Head of caudate nucleus (tissue), 42 donors: Measurements from ENCODE around the gene UQCRC2.
"Not testable (repeated sequence)": the region's sequence is repeated elsewhere in the genome, so short reads cannot be mapped to it uniquely, and the experiment has no call there.

Source experiments
- DNase-seq, 42 donors: peaks; one replicate each; pipeline versions ENCODE4 v3.0.0 to v3.0.0-alpha.2; 2020 to 2021; ENCODE audit warnings: mixed read lengths in 7 of 42
- intact Hi-C: fragments of 100-400 bp; cut with DNase I; formaldehyde crosslinking; loops from one replicate; pipeline ENCODE4 v1.15.0; 2022

Gene UQCRC2

GRCh38 chr16:21952793-21953540 is at the start of gene UQCRC2:
Gene UQCRC2, plus strand, starts transcription at chr16:21953361. Its CDS starts 63 bp downstream, at chr16:21953424.
- intact Hi-C loops: loop anchor here (5.0 kb wide), 1 partner anchor 244 kb away; no protein-coding TSS in a partner anchor
- DNase-seq: peak; percentile 89 to 98 (median 94)

DNA sequence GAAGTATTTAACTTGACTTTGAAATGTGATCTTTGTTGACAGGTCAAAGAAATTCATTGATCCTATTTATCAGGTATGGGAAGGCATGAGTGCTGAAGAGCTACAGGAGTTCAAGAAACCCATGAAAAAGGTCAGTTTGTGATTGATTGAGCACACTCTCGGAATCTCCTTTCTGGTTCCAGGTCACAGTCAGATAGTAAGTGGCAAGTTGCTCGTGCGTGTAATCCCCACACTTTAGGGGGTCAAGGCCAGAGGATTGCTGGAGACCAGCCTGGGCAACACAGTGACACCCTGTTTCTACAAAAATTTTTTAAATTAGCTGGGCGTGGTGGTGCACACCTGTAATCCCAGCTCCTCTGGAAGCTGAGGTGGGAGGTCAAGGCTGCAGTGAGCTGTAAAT is 20.5 kb upstream of the UQCRC2 start:
- DNase-seq, intact Hi-C loops: not testable (repeated sequence)

- DNase-seq, intact Hi-C loops: not testable (repeated sequence)
These were observed 19.8 kb upstream of the UQCRC2 start for GRCh38 chr16:21933316-21933715.

- DNase-seq, intact Hi-C loops: not testable (repeated sequence)
These were observed 19.4 kb upstream of the UQCRC2 start for GRCh38 chr16:21933790-21934189.

- intact Hi-C loops, DNase-seq: not testable (repeated sequence)
These were observed 16.9 kb upstream of the UQCRC2 start for GRCh38 chr16:21936216-21936615.

DNA sequence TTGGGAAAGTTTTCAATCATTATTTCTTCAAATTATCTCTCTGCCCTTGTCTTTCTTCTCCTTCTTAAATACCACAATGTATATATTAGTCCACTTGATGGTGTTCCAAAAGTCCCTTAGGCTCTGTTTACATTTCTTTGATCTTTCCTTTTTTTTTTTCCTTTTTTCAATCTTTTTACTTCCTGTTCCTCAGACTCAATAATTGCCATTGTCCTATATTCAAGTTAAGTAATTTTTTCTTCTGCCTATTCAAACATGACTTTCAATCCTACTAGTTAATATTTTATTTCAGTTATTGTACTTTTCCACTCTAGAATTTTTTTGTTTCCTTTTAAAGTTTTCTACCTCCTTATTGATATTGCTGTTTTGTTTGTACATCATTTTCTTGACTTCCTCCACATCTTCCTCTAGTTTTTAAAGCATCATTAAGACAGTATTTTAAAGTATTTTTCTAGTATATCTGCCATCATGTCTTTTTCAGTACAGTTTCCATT is 15.8 kb upstream of the UQCRC2 start:
- no peak for DNase-seq
- intact Hi-C loops: no loop called here

- intact Hi-C loops: no loop called here
- no peak for DNase-seq
These were observed 12.6 kb upstream of the UQCRC2 start for GRCh38 chr16:21940570-21940969.

GRCh38 chr16:21943571-21943970 is 9.6 kb upstream of the UQCRC2 start:
- intact Hi-C loops: no loop called here

DNA sequence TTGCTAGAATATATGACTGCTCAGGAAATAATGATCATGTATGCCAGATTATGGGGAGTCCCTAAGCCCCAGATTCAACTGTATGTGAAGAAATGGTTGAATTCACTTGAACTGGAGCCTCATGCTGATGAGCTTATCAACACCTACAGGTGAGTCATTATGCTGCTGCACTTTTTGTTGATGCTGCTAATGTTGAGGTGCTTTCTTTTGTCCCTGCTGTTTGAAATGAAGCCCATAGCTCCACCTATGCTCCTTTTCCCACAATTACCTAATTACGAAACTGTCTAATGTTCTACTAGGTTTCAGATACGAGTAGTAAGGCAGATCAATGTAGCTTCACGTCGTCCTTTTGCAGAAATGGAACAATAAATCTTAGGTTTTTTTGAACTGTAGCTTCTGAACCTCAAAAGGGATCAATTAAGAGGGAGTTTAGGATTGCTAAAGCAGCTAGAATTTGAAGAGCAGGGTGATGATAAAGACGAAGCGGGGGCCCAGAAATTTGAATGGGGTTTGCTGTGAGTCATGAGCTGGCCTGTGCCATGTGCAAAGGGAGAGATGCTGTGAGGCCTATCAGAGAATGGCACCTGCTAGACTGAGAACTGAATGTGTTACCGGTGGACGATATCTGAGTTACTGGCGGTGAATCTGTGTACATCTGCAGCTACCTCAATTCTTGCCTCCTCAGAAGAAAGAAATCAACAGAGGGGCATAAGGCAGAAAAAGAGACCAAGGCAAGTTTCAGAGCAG is 6.1 kb upstream of the UQCRC2 start:
- intact Hi-C loops: no loop called here

More at GRCh38 chr16:21943571-21943970, 9.6 kb upstream of the UQCRC2 start:
- DNase-seq: no peak

DNA sequence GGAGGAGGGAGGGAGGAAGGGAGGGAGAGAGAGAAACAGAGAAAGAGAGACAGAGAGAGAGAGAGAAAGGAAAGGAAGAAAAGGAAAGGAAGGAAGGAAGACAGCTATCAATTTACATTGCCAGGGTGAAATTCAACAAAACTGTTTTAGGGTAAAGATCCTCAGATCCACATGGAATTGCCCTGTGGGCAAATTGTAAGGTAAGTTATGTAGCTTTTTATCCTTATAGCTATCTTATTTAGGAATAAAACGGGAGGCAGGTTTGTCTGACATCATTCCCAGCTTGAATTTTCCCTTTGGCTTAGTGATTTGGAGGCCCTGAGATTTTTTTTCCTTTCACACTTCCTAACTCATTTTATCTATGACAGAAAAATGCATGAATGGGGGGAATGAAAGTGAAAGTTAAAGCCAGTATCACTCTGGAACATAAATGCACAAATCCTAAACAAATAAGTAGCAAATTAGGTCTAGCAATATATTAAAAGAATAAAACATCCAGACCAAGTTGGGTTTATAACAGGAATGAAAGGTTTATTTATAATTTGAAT is 3.4 kb upstream of the UQCRC2 start:
- DNase-seq: no peak
- intact Hi-C loops: loop anchor here (5.0 kb wide), 1 partner anchor 248 kb away; no protein-coding TSS in a partner anchor

More for the DNA sequence above, 6.1 kb upstream of the UQCRC2 start:
- DNase-seq: peak in 30 of 42 donors; percentile 8 to 71 (median 42)

DNA sequence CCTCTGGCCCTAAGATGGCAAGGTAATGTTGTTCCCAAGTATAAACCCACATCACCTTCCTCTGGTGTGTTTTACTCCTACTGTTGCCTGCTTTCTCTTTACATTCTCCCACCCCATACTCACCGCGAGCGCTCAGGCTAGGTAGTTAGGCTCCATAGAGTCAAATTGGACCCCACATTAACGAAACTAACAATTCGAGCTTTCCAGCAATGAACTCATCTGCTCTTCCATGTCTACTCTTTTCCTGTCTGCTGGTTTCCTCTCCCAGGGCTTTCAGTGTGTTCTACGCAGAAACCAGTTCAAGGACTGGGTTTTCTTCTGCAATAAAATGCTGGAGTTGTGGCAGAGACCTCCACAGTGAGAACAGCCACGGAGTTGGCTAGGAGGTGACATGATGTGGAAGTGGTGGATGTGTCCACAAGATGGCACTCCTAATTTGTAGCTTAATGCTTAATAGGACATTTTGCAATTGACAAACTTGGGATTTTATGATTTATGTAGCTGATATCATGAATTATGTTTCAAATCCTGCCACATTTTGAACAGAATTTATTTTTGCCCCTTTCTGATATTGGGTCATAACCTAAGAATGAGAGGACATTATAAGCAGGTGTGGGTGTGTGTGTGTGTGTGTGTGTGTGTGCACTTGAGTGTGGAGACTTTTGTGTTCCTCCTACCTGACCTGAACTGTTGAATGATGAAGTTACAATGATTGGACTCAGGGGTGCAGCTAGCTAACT is 2.2 kb upstream of the UQCRC2 start:
- intact Hi-C loops: loop anchor here (5.0 kb wide), 1 partner anchor 246 kb away; no protein-coding TSS in a partner anchor

DNA sequence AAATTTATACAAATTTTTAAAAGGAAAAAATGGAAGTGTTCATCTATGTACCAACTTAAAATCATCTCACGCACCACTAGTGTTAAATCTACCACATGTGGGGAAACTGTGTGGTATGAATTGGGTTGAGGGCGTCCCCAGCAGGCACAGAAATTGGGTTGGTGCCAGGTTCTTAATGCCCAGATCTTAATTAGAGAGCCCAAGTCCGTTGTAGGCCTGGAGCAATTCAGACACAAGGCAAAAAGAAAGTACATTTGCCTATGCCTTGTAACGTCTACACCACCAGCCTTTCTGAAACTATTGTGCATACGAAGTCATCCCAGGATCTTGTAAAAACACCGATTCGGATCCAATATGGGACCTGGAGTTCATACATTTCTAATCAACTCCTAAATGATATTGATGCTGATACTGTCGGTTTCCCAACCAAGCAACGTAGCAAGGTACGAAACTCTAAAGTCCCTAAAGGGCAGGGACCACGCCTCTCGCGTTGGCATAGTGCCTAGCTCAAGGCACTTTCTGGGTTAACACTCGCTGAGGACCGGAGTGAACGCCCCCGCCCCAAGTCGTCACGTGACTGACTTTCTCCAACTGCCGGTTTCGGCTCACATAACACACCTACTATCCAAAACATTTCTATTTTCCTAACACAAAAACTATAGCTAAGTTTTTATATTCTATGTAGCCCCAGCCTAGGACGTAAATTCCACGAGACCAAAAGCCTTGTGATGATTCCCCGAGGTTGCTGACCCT is 945 bp upstream of the UQCRC2 start:
- DNase-seq: peak; percentile 60 to 91 (median 78)
- intact Hi-C loops: loop anchor here (5.0 kb wide), 1 partner anchor 245 kb away; no protein-coding TSS in a partner anchor

More for the DNA sequence above, 2.2 kb upstream of the UQCRC2 start:
- peak in 19 of 42 donors; percentile 7 to 62 (median 30) for DNase-seq

GRCh38 chr16:21953541-21953902 is 361 bp downstream of the UQCRC2 start:
- no peak for DNase-seq
- intact Hi-C loops: loop anchor here (5.0 kb wide), 1 partner anchor 244 kb away; no protein-coding TSS in a partner anchor

DNA sequence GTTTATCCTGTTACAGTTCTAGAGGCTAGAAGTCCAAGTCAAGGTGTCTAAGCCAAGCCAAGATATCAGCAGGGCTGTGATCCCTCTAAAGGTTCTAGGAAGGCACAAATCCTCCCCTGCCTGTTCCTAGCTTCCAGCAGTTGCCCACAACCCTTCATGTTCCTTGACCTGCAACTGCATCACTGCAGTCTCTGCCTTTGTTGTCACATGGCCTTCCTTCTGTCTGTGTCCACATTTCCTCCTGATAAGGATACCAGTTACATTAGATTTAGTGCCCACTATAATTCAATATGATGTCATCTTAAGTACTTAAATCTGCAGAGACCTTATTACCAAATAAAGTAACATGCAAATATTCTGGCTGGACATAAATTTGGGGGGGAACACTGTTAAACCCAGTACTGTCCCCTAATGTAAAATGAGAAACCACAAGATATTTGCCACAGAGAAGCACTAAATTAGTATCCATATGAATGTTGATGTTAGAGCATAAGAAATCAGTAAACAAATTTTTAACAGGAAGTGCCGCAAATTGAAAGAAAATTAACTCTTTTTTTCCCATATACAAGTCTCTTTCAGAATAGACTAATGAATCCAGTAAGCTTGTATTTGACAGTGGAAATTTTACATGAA is 4.7 kb downstream of the UQCRC2 start:
- intact Hi-C loops: loop anchor here (5.0 kb wide), 1 partner anchor 339 kb away; the partner anchor contains the start of gene POLR3E
- no peak for DNase-seq

DNA sequence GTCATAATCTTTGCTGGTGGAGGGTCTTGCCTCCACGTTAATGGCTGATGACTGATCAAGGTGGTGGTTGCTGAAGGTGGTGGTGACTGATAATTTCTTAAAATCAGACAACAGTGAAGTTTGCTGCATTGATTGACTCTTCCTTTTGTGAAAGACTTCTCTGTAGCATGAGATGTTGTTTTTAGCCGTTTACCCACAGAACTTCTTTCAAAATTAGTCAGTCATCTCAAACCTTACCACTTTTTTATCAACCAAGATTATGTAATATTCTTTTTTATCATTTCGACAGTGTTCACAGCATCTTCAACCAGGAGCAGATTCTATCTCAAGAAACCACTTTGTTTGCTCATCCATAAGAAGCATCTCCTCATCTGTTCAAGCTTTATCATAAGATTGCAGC is 5.9 kb downstream of the UQCRC2 start:
- DNase-seq: no peak
- intact Hi-C loops: loop anchor here (5.0 kb wide), 1 partner anchor 338 kb away; the partner anchor contains the start of gene POLR3E

GRCh38 chr16:21962475-21962874 is 9.3 kb downstream of the UQCRC2 start:
- DNase-seq: no peak
- intact Hi-C loops: no loop called here

GRCh38 chr16:21963887-21964286 is 10.7 kb downstream of the UQCRC2 start:
- no peak for DNase-seq
- intact Hi-C loops: no loop called here
